ENCODE measurements around the gene ARG2.

GRCh38 chr14:67584978-67585377 is 34.7 kb upstream of the ARG2 start:
- no peak for TF ChIP-seq NFXL1 (IDR thresholded peaks at IDR 0.05; ENCODE audit: borderline replicate concordance)
- no peak for TF ChIP-seq CTCF (IDR thresholded peaks at IDR 0.05 in 2 of 3, conservative IDR thresholded peaks at IDR 0.05 in 1 of 3; ENCODE audit: control insufficient read depth in 2 of 3, extremely low read depth in 1 of 3, insufficient read depth in 1 of 3, low read depth in 3 of 3, low read length in 3 of 3)
- no peak for TF ChIP-seq MXI1 (IDR thresholded peaks at IDR 0.05; ENCODE audit: low read depth, low read length)
- no peak for TF ChIP-seq SUZ12 (IDR thresholded peaks at IDR 0.05; ENCODE audit: unreplicated experiment)
